ENCODE data around the gene ENOX1.
"Not testable (repeated sequence)": the region's sequence is repeated elsewhere in the genome, so short reads cannot be mapped to it uniquely, and the experiment has no call there.

The ENOX1 gene

GRCh38 chr13:43204591-43204990, 582.2 kb downstream of the ENOX1 start:
- no peak for DNase-seq (ENCODE audit: low read depth)

- no peak for DNase-seq (ENCODE audit: low read depth)
Measured at GRCh38 chr13:43203781-43204180, 583.0 kb downstream of the ENOX1 start.

GRCh38 chr13:43200736-43201135, 586.0 kb downstream of the ENOX1 start:
- no peak for DNase-seq (ENCODE audit: low read depth)

- no peak for DNase-seq (ENCODE audit: low read depth)
Measured at GRCh38 chr13:43200307-43200706, 586.5 kb downstream of the ENOX1 start.

GRCh38 chr13:43196750-43197370, 589.9 kb downstream of the ENOX1 start:
- no peak for DNase-seq (ENCODE audit: low read depth)

GRCh38 chr13:43196086-43196621, 590.6 kb downstream of the ENOX1 start:
- DNase-seq (ENCODE audit: low read depth): no peak

- no peak for DNase-seq (ENCODE audit: low read depth)
Measured at GRCh38 chr13:43195551-43195950, 591.2 kb downstream of the ENOX1 start.

- no peak for DNase-seq (ENCODE audit: low read depth)
Measured at GRCh38 chr13:43195112-43195511, 591.7 kb downstream of the ENOX1 start.

- DNase-seq (ENCODE audit: low read depth): no peak
Measured at GRCh38 chr13:43193789-43194420, 592.9 kb downstream of the ENOX1 start.

- DNase-seq (ENCODE audit: low read depth): no peak
Measured at GRCh38 chr13:43191546-43191945, 595.2 kb downstream of the ENOX1 start.

- no peak for DNase-seq (ENCODE audit: low read depth)
Measured at GRCh38 chr13:43185226-43185625, 601.5 kb downstream of the ENOX1 start.

- DNase-seq (ENCODE audit: low read depth): no peak
Measured at GRCh38 chr13:43180837-43181236, 605.9 kb downstream of the ENOX1 start.

GRCh38 chr13:43180036-43180660, 606.6 kb downstream of the ENOX1 start:
- no peak for DNase-seq (ENCODE audit: low read depth)

- no peak for DNase-seq (ENCODE audit: low read depth)
Measured at GRCh38 chr13:43171489-43171888, 615.3 kb downstream of the ENOX1 start.

- no peak for DNase-seq (ENCODE audit: low read depth)
Measured at GRCh38 chr13:43170506-43170905, 616.3 kb downstream of the ENOX1 start.

GRCh38 chr13:43168434-43168833, 618.3 kb downstream of the ENOX1 start:
- DNase-seq (ENCODE audit: low read depth): not testable (repeated sequence)

GRCh38 chr13:43167731-43168130, 619.0 kb downstream of the ENOX1 start:
- DNase-seq (ENCODE audit: low read depth): no peak

- no peak for DNase-seq (ENCODE audit: low read depth)
Measured at GRCh38 chr13:43166644-43167457, 619.9 kb downstream of the ENOX1 start.
